ENCODE data around the gene AEBP2. TPM values are rescaled to one million over a fixed set of nuclear protein-coding genes. Genes with fewer than 3 reads are reported as not detected.
A peak's percentile ranks its signal among the peaks of the same experiment; 100 is the strongest.
"Not testable (repeated sequence)": the region's sequence is repeated elsewhere in the genome, so short reads cannot be mapped to it uniquely, and the experiment has no call there.

The AEBP2 gene
- total RNA-seq, 4 donors from 2014 or later: 27.9 to 57.5 (median 41.1) TPM

DNA sequence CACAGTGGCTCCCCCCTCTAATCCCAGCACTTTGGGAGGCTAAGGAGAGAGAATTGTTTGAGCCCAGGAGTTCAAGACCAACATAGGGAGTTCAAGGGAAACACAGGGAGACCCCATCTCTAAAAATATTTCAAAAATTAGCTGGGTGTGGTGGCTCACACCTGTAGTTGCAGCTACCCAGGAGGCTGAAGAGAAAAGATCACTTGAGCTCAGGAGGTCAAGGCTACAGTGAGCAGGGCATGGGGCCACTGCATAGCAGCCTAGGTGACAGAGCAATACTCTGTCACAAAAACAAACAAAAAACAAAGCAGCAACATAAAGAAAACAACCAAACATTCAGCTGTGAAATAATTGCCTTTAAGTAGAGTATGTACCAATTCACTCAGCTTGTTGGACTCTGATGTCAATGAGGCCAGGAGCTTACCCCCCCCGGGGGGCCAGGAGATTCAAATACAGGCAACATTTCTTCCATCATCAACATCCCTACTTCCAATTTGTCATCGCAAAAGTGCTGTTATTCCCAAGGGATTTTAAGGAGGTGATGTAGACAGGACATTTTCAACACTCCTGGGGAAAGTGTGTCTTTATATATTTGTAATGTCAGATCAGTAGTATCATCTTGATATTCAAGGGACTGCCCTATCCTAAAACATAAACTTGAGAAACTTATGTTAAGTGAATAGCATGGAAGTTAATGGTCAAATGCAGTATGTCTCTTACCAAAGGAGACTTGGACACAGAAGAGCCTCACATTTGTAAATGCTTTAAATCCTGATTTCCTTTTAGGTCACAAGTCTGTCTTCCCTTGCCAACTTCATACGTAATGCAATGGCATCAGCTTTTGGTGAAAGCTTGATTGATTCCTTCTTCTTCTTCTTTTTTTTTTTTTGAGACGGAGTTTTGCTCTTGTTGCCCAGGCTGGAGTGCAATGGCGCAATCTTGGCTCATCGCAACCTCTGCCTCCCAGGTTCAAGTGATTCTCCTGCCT, 40.6 kb upstream of the AEBP2 start:
- WGBS, 2 donors: 85 to 88% methylated on average over 6 of the region's 6 CpGs
- Histone ChIP-seq H3K4me3 (replicated peaks in 1 of 3) (no peak overlapping the region), H3K4me1 (no peaks in the 10 kb centered on the region), H3K27me3 (no peaks in the 10 kb centered on the region), H3K9me3 (no peaks in the 10 kb centered on the region), H3K36me3 (no peaks in the 10 kb centered on the region), H3K27ac (no peak overlapping the region)
- DNase-seq: no peak
- intact Hi-C loops (cut with DNase I): no loop called here
- no peak for TF ChIP-seq POLR2A (IDR thresholded peaks at IDR 0.05)
- TF ChIP-seq, protein P1, sequence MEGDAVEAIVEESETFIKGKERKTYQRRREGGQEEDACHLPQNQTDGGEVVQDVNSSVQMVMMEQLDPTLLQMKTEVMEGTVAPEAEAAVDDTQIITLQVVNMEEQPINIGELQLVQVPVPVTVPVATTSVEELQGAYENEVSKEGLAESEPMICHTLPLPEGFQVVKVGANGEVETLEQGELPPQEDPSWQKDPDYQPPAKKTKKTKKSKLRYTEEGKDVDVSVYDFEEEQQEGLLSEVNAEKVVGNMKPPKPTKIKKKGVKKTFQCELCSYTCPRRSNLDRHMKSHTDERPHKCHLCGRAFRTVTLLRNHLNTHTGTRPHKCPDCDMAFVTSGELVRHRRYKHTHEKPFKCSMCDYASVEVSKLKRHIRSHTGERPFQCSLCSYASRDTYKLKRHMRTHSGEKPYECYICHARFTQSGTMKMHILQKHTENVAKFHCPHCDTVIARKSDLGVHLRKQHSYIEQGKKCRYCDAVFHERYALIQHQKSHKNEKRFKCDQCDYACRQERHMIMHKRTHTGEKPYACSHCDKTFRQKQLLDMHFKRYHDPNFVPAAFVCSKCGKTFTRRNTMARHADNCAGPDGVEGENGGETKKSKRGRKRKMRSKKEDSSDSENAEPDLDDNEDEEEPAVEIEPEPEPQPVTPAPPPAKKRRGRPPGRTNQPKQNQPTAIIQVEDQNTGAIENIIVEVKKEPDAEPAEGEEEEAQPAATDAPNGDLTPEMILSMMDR (IDR thresholded peaks at IDR 0.05): no peak

DNA sequence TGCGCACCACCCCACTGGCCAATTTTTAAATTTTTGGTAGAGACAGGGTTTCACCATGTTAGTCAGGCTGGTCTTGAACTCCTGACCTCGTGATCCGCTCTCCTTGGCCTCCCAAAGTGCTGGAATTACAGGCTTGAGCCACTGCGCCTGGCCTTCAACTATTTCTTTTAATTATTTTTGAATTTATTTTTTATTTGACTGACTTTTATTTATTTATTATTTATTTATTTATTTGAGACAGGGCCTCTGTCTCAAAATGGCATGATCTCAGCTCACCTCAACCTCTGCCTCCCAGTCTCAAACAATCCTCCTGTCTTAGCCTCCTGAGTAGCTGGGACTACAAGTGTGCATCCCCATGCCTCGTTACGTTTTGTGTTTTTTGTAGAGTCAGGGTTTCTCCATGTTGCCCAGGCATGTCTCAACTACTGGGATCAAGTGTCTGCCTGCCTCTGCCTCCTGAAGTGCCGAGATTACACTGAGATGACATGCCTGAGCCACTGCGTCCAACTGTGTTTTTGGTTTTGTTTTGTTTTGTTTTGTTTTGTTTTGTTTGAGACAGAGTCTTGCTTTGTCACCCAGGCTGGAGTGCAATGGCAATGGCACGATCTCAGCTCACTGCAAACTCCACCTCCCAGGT, 38.5 kb upstream of the AEBP2 start:
- intact Hi-C loops (cut with DNase I); H3K27me3 ChIP-seq; H3K4me1 ChIP-seq; H3K4me3 ChIP-seq (replicated peaks in 1 of 3); H3K36me3 ChIP-seq; H3K9me3 ChIP-seq; H3K27ac ChIP-seq; DNase-seq: not testable (repeated sequence)
- 82 to 83% methylated on average over 9 of the region's 9 CpGs for WGBS, 2 donors

DNA sequence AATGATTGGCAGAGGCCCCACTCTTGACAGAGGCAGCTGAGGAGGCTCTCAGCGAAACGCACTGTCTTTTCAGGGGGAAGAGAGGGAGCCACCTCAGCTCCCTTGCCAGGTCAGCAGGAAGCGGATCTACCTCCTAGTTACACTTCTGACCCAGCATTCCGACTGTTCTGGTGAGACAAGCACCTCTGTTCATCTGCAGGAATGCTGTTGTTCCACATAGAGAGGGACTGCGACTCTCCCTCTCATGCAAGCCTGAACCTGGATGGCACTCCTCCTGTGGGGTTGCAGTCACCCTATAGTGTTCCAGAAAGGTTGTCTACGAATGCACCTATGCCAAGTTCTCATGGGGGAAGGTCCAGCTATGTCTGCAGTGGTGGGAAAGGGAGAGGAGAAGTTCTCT, 37.1 kb upstream of the AEBP2 start:
- intact Hi-C loops (cut with DNase I): no loop called here
- DNase-seq: no peak
- Histone ChIP-seq H3K4me3 (replicated peaks in 1 of 3) (no peak overlapping the region), H3K4me1 (no peaks in the 10 kb centered on the region), H3K36me3 (no peaks in the 10 kb centered on the region), H3K9me3 (no peaks in the 10 kb centered on the region), H3K27ac (no peak overlapping the region), H3K27me3 (no peaks in the 10 kb centered on the region)
- 52 to 63% methylated on average over 6 of the region's 6 CpGs for WGBS, 2 donors
- TF ChIP-seq, protein P1 (IDR thresholded peaks at IDR 0.05): no peak

DNA sequence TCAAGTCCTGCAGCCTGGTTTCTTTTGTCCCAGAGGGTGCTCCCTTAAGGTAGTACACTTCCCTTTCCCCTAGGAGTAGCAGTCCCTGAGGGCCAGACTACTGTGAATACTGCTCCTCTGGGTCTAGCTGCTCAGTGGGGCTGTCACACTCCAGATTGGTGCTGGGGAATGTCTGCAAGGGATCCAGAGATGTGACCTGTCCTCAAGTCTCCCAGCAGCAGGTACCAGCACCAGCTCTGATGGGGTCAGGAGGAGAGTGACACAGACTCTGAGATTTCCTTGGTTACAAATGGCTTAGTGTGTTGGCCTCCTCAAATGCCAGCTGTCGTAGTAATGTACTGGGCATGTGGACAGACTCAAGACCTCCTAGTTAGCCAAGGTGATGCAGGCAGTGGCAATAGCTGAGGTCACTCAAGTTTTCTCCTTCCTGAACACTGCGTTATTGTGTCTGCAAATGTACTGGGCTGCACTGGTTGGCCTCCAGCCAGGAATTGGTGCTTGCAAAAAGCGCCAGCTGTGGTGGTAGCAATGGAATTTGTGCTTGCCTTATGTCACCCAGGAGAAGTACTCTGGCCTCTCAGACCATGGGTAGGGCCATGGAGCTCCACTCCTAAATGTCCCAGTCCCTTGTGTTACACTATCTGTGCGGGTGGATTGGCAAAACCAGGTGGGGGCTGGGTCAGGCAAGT, 36.4 kb upstream of the AEBP2 start:
- no peaks in the 10 kb centered on the region for H3K36me3 ChIP-seq
- no peaks in the 10 kb centered on the region for H3K9me3 ChIP-seq
- H3K4me3 ChIP-seq (replicated peaks in 1 of 3): no peak overlapping the region
- H3K27ac ChIP-seq: no peak overlapping the region
- intact Hi-C loops (cut with DNase I): no loop called here
- no peaks in the 10 kb centered on the region for H3K4me1 ChIP-seq
- no peaks in the 10 kb centered on the region for H3K27me3 ChIP-seq
- DNase-seq: peak; percentile 21 to 37
- 39 to 67% methylated on average over 3 of the region's 4 CpGs for WGBS, 2 donors
- TF ChIP-seq, protein P1 (IDR thresholded peaks at IDR 0.05): no peak
- no peak for TF ChIP-seq POLR2A (IDR thresholded peaks at IDR 0.05)

DNA sequence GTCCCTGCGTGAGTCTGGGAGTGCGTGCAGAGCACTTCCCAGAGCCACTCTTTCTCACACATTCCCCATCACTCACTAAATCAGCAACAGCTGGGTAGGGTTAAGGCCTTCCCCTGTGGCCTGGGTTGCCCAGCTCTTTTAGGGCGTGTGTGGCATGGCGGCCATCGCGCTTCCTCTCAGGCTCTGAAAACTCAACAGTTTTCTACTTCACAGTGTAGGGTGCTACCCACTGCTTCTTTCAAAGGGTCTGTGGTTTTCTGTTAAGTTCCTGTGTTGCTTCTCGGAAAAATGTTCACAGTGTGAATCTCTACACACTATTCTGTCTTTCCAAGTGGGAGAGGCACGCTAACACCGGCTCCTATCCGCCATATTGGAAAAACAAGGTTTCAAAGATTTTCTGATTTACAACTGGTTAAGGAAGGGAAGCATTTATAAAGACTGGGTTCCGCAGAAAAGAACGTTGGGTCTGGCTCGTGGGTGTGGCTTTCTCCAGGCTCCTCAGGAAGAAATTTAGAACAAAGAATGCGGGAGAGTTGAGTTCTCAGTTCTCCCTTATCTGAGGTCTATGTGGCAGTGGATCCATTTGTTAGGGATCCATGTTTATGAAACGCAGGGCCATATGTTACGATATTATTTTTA, 34.9 kb upstream of the AEBP2 start:
- H3K4me3 ChIP-seq (replicated peaks in 1 of 3): no peak overlapping the region
- H3K36me3 ChIP-seq: no peaks in the 10 kb centered on the region
- no peaks in the 10 kb centered on the region for H3K27me3 ChIP-seq
- H3K27ac ChIP-seq: no peak overlapping the region
- TF ChIP-seq POLR2A (IDR thresholded peaks at IDR 0.05): no peak
- TF ChIP-seq, protein P1 (IDR thresholded peaks at IDR 0.05): no peak
- intact Hi-C loops (cut with DNase I): no loop called here
- H3K9me3 ChIP-seq: no peaks in the 10 kb centered on the region
- H3K4me1 ChIP-seq: no peaks in the 10 kb centered on the region
- WGBS, 2 donors: 94 to 96% methylated on average over 16 of the region's 16 CpGs
- no peak for DNase-seq
